Activated T-cell treated with anti-CD3 and anti-CD28 coated beads, Interleukin-2, amount 50 U/mL, for 72 hours (primary cell): ENCODE measurements around the gene GPC1. TPM values are rescaled to one million over a fixed set of nuclear protein-coding genes. Genes with fewer than 3 reads are reported as not detected.
A peak's percentile ranks its signal among the peaks of the same experiment; 100 is the strongest.
"Not testable (repeated sequence)": the region's sequence is repeated elsewhere in the genome, so short reads cannot be mapped to it uniquely, and the experiment has no call there.

ENCODE experiments used
- ATAC-seq, 2 donors: fragments of 150-1000 bp; cut with Tn5 transposase; replicated peaks in 1 of 2; 2 replicates each; pipeline ENCODE4 v1.10.0; 2021; ENCODE audit warnings: moderate library complexity in 2 of 2, mild to moderate bottlenecking in 1 of 2
- DNase-seq, 2 donors: peaks; one replicate each; pipeline ENCODE4 v3.0.0; 2021 to 2022; ENCODE audit warnings: mixed read lengths in 1 of 2
- H3K27ac Mint-ChIP-seq: one replicate; pipeline ENCODE4 v1.8.0; 2022; ENCODE audit warnings: mild to moderate bottlenecking, moderate library complexity, mixed read lengths
- H3K27me3 Mint-ChIP-seq: one replicate; pipeline ENCODE4 v1.8.0; 2022; ENCODE audit warnings: low read depth, mixed read lengths
- H3K36me3 Mint-ChIP-seq, 2 donors: one replicate each; pipeline ENCODE4 v1.8.0; 2022; ENCODE audit warnings: mixed read lengths in 2 of 2, mild to moderate bottlenecking in 1 of 2; ENCODE audit not compliant: insufficient read depth in 2 of 2
- H3K4me1 Mint-ChIP-seq: one replicate; pipeline ENCODE4 v1.8.0; 2022; ENCODE audit warnings: low read depth, mixed read lengths
- H3K4me3 Mint-ChIP-seq, 2 donors: one replicate each; pipeline ENCODE4 v1.8.0; 2022; ENCODE audit warnings: mild to moderate bottlenecking in 2 of 2, mixed read lengths in 2 of 2, moderate library complexity in 2 of 2
- H3K9me3 Mint-ChIP-seq, 2 donors: one replicate each; pipeline ENCODE4 v1.8.0; 2022; ENCODE audit warnings: mixed read lengths in 2 of 2
- total RNA-seq, 2 donors: library from RNA; stranded (reverse); gene quantifications; one replicate each; pipeline ENCODE4 v1.2.3, GENCODE V29; 2022

The GPC1 gene
- total RNA-seq, 2 donors from 2014 or later = 3.2 to 3.6 TPM

GRCh38 chr2:240477916-240478315 lies 42.5 kb downstream of the GPC1 start:
- ATAC-seq (no peak), DNase-seq (no peak)
- H3K9me3 Mint-ChIP-seq = peaks cover 8 to 11% of the 10 kb centered on the region in 2 donors
- H3K4me3 Mint-ChIP-seq = no peak overlapping the region
- H3K36me3 Mint-ChIP-seq = peaks cover 7 to 8% of the 10 kb centered on the region in 2 donors
- no peaks in the 10 kb centered on the region for H3K4me1 Mint-ChIP-seq
- no peak overlapping the region for H3K27ac Mint-ChIP-seq
- no peaks in the 10 kb centered on the region for H3K27me3 Mint-ChIP-seq

GRCh38 chr2:240478346-240479110 lies 43.1 kb downstream of the GPC1 start:
- H3K9me3 Mint-ChIP-seq = peaks cover 8 to 9% of the 10 kb centered on the region in 2 donors
- no peaks in the 10 kb centered on the region for H3K4me1 Mint-ChIP-seq
- H3K4me3 Mint-ChIP-seq = no peak overlapping the region
- H3K36me3 Mint-ChIP-seq = peaks cover 3 to 7% of the 10 kb centered on the region in 2 donors
- ATAC-seq (no peak), DNase-seq (no peak)
- H3K27me3 Mint-ChIP-seq = no peaks in the 10 kb centered on the region
- no peak overlapping the region for H3K27ac Mint-ChIP-seq

DNA sequence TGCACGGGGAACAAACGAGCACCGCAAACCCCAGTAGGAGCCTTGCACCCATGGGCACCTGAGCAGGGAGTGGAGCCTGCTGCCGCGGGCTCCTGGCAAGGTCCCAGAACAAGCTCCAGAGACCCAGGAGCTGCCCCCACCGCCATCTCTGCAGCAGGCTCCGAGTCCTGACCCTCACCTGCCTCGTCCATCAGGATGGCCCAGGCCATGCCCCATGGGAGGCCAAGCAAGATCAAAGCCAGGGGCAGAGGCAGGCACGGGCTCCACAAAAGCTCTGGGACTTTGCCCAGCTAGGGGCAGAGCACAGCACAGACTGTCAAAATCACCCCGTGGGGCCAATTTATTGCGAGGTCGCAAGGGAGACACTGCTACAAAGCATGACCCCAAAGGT lies 43.6 kb downstream of the GPC1 start:
- H3K27me3 Mint-ChIP-seq = no peaks in the 10 kb centered on the region
- peaks cover 8% of the 10 kb centered on the region in 2 donors for H3K9me3 Mint-ChIP-seq
- H3K36me3 Mint-ChIP-seq = peaks cover 0 to 9% of the 10 kb centered on the region in 2 donors
- no peak overlapping the region for H3K27ac Mint-ChIP-seq
- no peak for DNase-seq
- H3K4me3 Mint-ChIP-seq = no peak overlapping the region
- ATAC-seq = no peak
- no peaks in the 10 kb centered on the region for H3K4me1 Mint-ChIP-seq

GRCh38 chr2:240480834-240481623 lies 45.6 kb downstream of the GPC1 start:
- Mint-ChIP-seq H3K9me3 (peaks cover 5 to 6% of the 10 kb centered on the region in 2 donors), H3K27me3 (no peaks in the 10 kb centered on the region), H3K4me1 (no peaks in the 10 kb centered on the region), H3K4me3 (no peak overlapping the region), H3K27ac (no peak overlapping the region), H3K36me3 (peaks cover 0 to 4% of the 10 kb centered on the region in 2 donors)
- DNase-seq (no peak), ATAC-seq (no peak)

DNA sequence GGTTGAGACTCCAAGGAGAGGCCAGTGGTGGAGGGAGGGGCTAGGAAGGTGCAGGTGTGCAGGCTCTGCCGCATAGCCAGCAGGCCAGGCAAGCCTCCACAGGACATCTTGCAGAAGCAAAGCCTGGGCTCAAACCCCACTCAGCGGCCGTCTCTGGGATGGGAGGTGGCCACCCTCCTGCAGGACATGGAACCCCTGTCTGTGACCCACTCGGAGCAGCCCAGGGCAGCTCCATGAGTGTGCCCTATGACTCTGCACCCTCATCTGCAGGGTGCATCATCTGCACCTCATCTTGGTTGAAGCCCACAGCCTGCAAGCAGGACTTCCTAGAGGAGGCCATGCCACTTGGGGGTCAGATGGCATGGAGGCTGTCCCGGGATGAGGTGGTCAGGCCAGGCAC lies 46.3 kb downstream of the GPC1 start:
- peaks cover 0 to 4% of the 10 kb centered on the region in 2 donors for H3K36me3 Mint-ChIP-seq
- no peaks in the 10 kb centered on the region for H3K27me3 Mint-ChIP-seq
- no peak for DNase-seq
- peaks cover 2% of the 10 kb centered on the region in 2 donors for H3K9me3 Mint-ChIP-seq
- H3K27ac Mint-ChIP-seq = no peak overlapping the region
- H3K4me3 Mint-ChIP-seq = no peak overlapping the region
- ATAC-seq = peak in 1 of 2 donors; percentile 5
- H3K4me1 Mint-ChIP-seq = no peaks in the 10 kb centered on the region

DNA sequence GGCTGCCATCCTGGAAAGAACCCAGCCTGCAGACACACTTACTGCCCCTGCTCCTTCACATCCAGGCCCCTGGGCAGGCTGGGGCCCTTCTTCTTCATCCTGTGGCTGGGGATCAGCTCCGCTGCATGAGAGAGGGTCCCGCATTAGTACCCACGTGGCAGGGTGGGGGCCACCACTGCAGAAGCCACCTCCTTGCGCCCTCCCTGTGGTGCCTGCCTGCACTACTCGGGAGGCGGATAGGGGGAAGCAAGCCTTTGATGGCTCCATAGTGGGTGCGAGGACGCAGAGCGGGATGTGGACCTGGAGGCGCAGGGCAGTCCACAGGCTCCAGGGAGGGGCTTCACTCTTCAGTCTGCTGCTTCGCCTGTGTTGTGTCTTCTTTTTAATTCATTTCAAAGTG lies 46.7 kb downstream of the GPC1 start:
- Mint-ChIP-seq H3K36me3 (peaks cover 3 to 7% of the 10 kb centered on the region in 2 donors), H3K27ac (no peak overlapping the region), H3K27me3 (no peaks in the 10 kb centered on the region), H3K4me1 (no peaks in the 10 kb centered on the region), H3K4me3 (no peak overlapping the region), H3K9me3 (peaks cover 4 to 5% of the 10 kb centered on the region in 2 donors)
- DNase-seq (no peak), ATAC-seq (no peak)

GRCh38 chr2:240491483-240491882 lies 56.0 kb downstream of the GPC1 start:
- Mint-ChIP-seq H3K4me3 (no peak overlapping the region), H3K36me3 (peaks cover 25 to 33% of the 10 kb centered on the region in 2 donors), H3K27me3 (no peaks in the 10 kb centered on the region), H3K9me3 (peaks cover 22 to 32% of the 10 kb centered on the region in 2 donors), H3K27ac (no peak overlapping the region), H3K4me1 (no peaks in the 10 kb centered on the region)
- DNase-seq = no peak
- ATAC-seq = no peak

DNA sequence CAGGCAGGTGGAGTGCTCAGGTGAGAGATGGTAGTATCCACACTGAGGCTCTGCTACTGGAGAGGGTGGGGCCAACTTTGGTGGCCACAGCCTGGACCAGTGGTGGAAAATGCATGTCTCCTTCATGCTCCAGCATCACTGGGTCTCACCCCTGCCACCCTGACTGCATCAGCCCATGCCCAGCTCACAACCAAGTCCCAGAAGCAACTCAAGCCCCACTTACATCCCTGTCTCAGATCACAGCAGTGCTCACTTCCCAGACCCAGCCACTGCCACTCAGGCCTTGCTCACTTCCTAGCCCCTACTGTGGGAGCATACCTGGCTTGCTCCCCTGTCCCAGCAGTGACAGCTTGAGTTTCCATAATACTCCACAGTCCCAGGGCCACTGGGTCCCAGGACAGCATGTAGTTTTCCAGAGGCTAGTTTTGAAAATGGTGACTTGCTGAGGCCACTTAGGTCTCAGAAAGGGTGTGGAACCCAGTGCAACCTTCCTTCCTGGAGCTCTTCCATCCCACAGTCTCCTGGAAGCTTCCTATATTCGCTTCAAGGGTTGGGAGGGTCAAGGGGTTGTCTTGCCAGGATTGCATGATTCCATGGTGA lies 58.8 kb downstream of the GPC1 start:
- H3K9me3 Mint-ChIP-seq = peaks cover 14 to 21% of the 10 kb centered on the region in 2 donors
- H3K27me3 Mint-ChIP-seq = no peaks in the 10 kb centered on the region
- no peak for DNase-seq
- no peak for ATAC-seq
- H3K36me3 Mint-ChIP-seq = peaks cover 19 to 29% of the 10 kb centered on the region in 2 donors
- H3K27ac Mint-ChIP-seq = no peak overlapping the region
- H3K4me3 Mint-ChIP-seq = no peak overlapping the region
- H3K4me1 Mint-ChIP-seq = no peaks in the 10 kb centered on the region

DNA sequence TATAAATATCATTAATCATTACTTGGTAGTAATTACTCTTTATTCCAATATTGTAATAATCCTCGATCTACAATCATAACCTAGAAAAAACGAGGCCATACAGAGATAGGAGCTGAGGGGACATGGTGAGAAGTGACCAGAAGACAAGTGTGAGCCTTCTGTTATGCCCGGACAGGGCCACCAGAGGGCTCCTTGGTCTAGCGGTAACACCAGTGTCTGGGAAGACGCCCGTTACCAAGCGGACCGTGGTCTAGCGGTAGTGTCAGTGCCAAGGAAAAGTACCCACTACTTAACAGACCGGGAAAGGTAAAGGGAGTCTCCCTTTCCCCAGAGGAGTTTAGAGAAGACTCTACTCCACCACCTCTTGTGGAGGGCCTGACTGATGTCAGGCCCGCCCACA lies 59.5 kb downstream of the GPC1 start:
- ATAC-seq = not testable (repeated sequence)

GRCh38 chr2:240497082-240497481 lies 61.6 kb downstream of the GPC1 start:
- H3K36me3 Mint-ChIP-seq = peaks cover 13 to 18% of the 10 kb centered on the region in 2 donors
- not testable (repeated sequence) for H3K4me3 Mint-ChIP-seq, DNase-seq, H3K9me3 Mint-ChIP-seq, H3K4me1 Mint-ChIP-seq, H3K27ac Mint-ChIP-seq, H3K27me3 Mint-ChIP-seq, ATAC-seq

More for the DNA sequence above, 59.5 kb downstream of the GPC1 start:
- peaks cover 11 to 17% of the 10 kb centered on the region in 2 donors for H3K9me3 Mint-ChIP-seq
- H3K27ac Mint-ChIP-seq, H3K4me3 Mint-ChIP-seq, H3K27me3 Mint-ChIP-seq, H3K4me1 Mint-ChIP-seq, DNase-seq: not testable (repeated sequence)
- H3K36me3 Mint-ChIP-seq = peaks cover 17 to 27% of the 10 kb centered on the region in 2 donors

GRCh38 chr2:240498171-240498957 lies 62.9 kb downstream of the GPC1 start:
- H3K36me3 Mint-ChIP-seq = peaks cover 10 to 12% of the 10 kb centered on the region in 2 donors
- peaks cover 2% of the 10 kb centered on the region in 2 donors for H3K9me3 Mint-ChIP-seq
- H3K4me3 Mint-ChIP-seq = no peak overlapping the region
- DNase-seq = no peak
- no peak overlapping the region for H3K27ac Mint-ChIP-seq
- ATAC-seq = no peak
- no peaks in the 10 kb centered on the region for H3K27me3 Mint-ChIP-seq
- H3K4me1 Mint-ChIP-seq = no peaks in the 10 kb centered on the region

- no peaks in the 10 kb centered on the region for H3K4me1 Mint-ChIP-seq
- DNase-seq (no peak), ATAC-seq (no peak)
- H3K4me3 Mint-ChIP-seq = no peak overlapping the region
- peaks cover 7 to 10% of the 10 kb centered on the region in 2 donors for H3K36me3 Mint-ChIP-seq
- H3K27me3 Mint-ChIP-seq = no peaks in the 10 kb centered on the region
- no peaks in the 10 kb centered on the region for H3K9me3 Mint-ChIP-seq
- no peak overlapping the region for H3K27ac Mint-ChIP-seq
These were observed 63.4 kb downstream of the GPC1 start for GRCh38 chr2:240498958-240499260.
